Suppressor macrophage treated with lipopolysaccharide for 1 hour (primary cell): ENCODE measurements around the gene ABCB1.
"Not testable (repeated sequence)": the region's sequence is repeated elsewhere in the genome, so short reads cannot be mapped to it uniquely, and the experiment has no call there.

Experiments used
- DNase-seq, 3 donors: peaks; one replicate each; pipeline ENCODE4 v3.0.0-alpha.2; 2020 to 2022

Gene ABCB1

GRCh38 chr7:87574630-87575029 lies 26.1 kb downstream of the ABCB1 start:
- DNase-seq = peak; percentile 66 to 83 (median 78)

- not testable (repeated sequence) for DNase-seq
Measured at GRCh38 chr7:87572513-87572912, 28.2 kb downstream of the ABCB1 start.

- DNase-seq = no peak
Measured at GRCh38 chr7:87570178-87570577, 30.5 kb downstream of the ABCB1 start.

GRCh38 chr7:87567052-87567451 lies 33.6 kb downstream of the ABCB1 start:
- no peak for DNase-seq

GRCh38 chr7:87566311-87566900 lies 34.3 kb downstream of the ABCB1 start:
- no peak for DNase-seq

GRCh38 chr7:87565877-87566276 lies 34.8 kb downstream of the ABCB1 start:
- no peak for DNase-seq

GRCh38 chr7:87564296-87564963 lies 36.3 kb downstream of the ABCB1 start:
- DNase-seq = peak; percentile 28 to 61 (median 55)

GRCh38 chr7:87561702-87562101 lies 39.0 kb downstream of the ABCB1 start:
- no peak for DNase-seq

- DNase-seq = no peak
Measured at GRCh38 chr7:87561102-87561501, 39.6 kb downstream of the ABCB1 start.

GRCh38 chr7:87552351-87552900 lies 48.3 kb downstream of the ABCB1 start:
- no peak for DNase-seq

GRCh38 chr7:87548123-87548919 lies 52.4 kb downstream of the ABCB1 start:
- DNase-seq = no peak

- DNase-seq = no peak
Measured at GRCh38 chr7:87545760-87546159, 54.9 kb downstream of the ABCB1 start.

GRCh38 chr7:87543623-87544022 lies 57.1 kb downstream of the ABCB1 start:
- peak; percentile 6 to 27 (median 13) for DNase-seq

GRCh38 chr7:87541648-87542047 lies 59.0 kb downstream of the ABCB1 start:
- no peak for DNase-seq

GRCh38 chr7:87538052-87538451 lies 62.6 kb downstream of the ABCB1 start:
- DNase-seq = no peak

GRCh38 chr7:87534072-87534471 lies 66.6 kb downstream of the ABCB1 start:
- DNase-seq = no peak

GRCh38 chr7:87530126-87530525 lies 70.6 kb downstream of the ABCB1 start:
- no peak for DNase-seq

- no peak for DNase-seq
Measured at GRCh38 chr7:87528730-87529129, 72.0 kb downstream of the ABCB1 start.

GRCh38 chr7:87518735-87519134 lies 81.9 kb downstream of the ABCB1 start:
- no peak for DNase-seq

- DNase-seq = no peak
Measured at GRCh38 chr7:87517891-87518290, 82.8 kb downstream of the ABCB1 start.

GRCh38 chr7:87517136-87517815 lies 83.4 kb downstream of the ABCB1 start:
- DNase-seq = no peak

GRCh38 chr7:87513735-87514335 lies 86.8 kb downstream of the ABCB1 start:
- DNase-seq = no peak

GRCh38 chr7:87512906-87513305 lies 87.8 kb downstream of the ABCB1 start:
- no peak for DNase-seq
